Endothelial cell of umbilical vein (primary cell): ENCODE results near the gene TLN1. TPM values are rescaled to one million over a fixed set of nuclear protein-coding genes. Genes with fewer than 3 reads are reported as not detected.

ENCODE experiments used
- BruUV-seq: library from RNA; stranded (reverse); fragments of 400-500 nt; replicated peaks from 2 replicates; lab custom pipeline; 2021; lab: Mats Ljungman, UMichigan
- CTCF ChIA-PET: fragments of 300-600, 350-600 bp; sonication (Branson Sonifier 250); formaldehyde crosslinking; loops from one replicate; lab custom pipeline; 2021; ENCODE audit warnings: antibody characterized with exemption, inconsistent platforms; lab: Charles Lee
- POLR2A ChIA-PET: fragments of 300-600, 350-600 bp; sonication (Branson Sonifier 250); formaldehyde crosslinking; loops from one replicate; lab custom pipeline; 2021; ENCODE audit warnings: antibody characterized with exemption, inconsistent platforms; lab: Charles Lee
- DNase-seq: peaks from one replicate; pipeline ENCODE4 v3.0.0-alpha.2; 2011; ENCODE audit warnings: low read depth, low spot score
- FAIRE-seq: peaks from 2 replicates; lab custom pipeline; 2011; peaks lifted over from hg19 to GRCh38; lab: Jason Lieb, UNC
- H2AFZ ChIP-seq: 2 replicates; pipeline ENCODE4 v1.6.0; 2012; ENCODE audit warnings: low read depth, low read length, control low read depth, inconsistent platforms
- H3K27ac ChIP-seq: 2 replicates; pipeline ENCODE4 v1.5.1; 2011; ENCODE audit warnings: low read depth, mild to moderate bottlenecking, control low read depth, low read length, moderate library complexity; ENCODE audit not compliant: insufficient read depth
- H3K27me3 ChIP-seq, 2 experiments: 2 replicates each; pipeline versions ENCODE4 v1.6.0 to v1.6.1; 2011; ENCODE audit warnings: low read length in 2 of 2, mixed read lengths in 1 of 2; ENCODE audit not compliant: control insufficient read depth in 2 of 2, insufficient read depth in 2 of 2
- H3K36me3 ChIP-seq, 2 experiments: 2 replicates in 1 of 2; 3 replicates in 1 of 2; pipeline ENCODE4 v1.5.1; 2011; ENCODE audit warnings: low read length in 2 of 2, mild to moderate bottlenecking in 1 of 2, moderate library complexity in 1 of 2; ENCODE audit not compliant: control insufficient read depth in 2 of 2, insufficient read depth in 2 of 2; ENCODE audit errors: extremely low read depth in 1 of 2
- H3K4me1 ChIP-seq: 3 replicates; pipeline ENCODE4 v1.5.1; 2011; ENCODE audit warnings: mild to moderate bottlenecking, low read length; ENCODE audit not compliant: control insufficient read depth, insufficient read depth; ENCODE audit errors: extremely low read depth
- H3K4me2 ChIP-seq: 2 replicates; pipeline ENCODE4 v1.6.1; 2011; ENCODE audit warnings: low read length, control low read depth, mixed read lengths; ENCODE audit not compliant: insufficient read depth
- H3K4me3 ChIP-seq, 3 experiments: fragments of 200-600 bp in 1 of 3; sonication (generic), shearing (Covaris generic) in 1 of 3; replicated peaks in 1 of 3; 2 replicates each; pipeline ENCODE4 v1.5.1; 2011 to 2016; ENCODE audit warnings: control low read depth in 3 of 3, low read length in 3 of 3, mild to moderate bottlenecking in 2 of 3, inconsistent platforms in 1 of 3, low read depth in 1 of 3, moderate library complexity in 1 of 3; ENCODE audit not compliant: insufficient read depth in 1 of 3
- H3K79me2 ChIP-seq: 2 replicates; pipeline ENCODE4 v1.6.0; 2012; ENCODE audit warnings: low read length, inconsistent platforms; ENCODE audit not compliant: control insufficient read depth, insufficient read depth
- H3K9ac ChIP-seq: replicated peaks from 2 replicates; pipeline ENCODE3; 2011; ENCODE audit warnings: low read length, control low read depth; ENCODE audit not compliant: insufficient read depth; ENCODE audit errors: extremely low read depth
- H3K9me1 ChIP-seq: replicated peaks from 3 replicates; pipeline ENCODE4 v1.6.0; 2011; ENCODE audit warnings: mild to moderate bottlenecking, low read length; ENCODE audit not compliant: control insufficient read depth, insufficient read depth; ENCODE audit errors: extremely low read depth
- H3K9me3 ChIP-seq: replicated peaks from 2 replicates; pipeline ENCODE4 v1.5.1; 2012; ENCODE audit warnings: low read length, inconsistent platforms; ENCODE audit not compliant: control insufficient read depth, insufficient read depth
- H4K20me1 ChIP-seq: replicated peaks from 2 replicates; pipeline ENCODE3; 2011; ENCODE audit warnings: mild to moderate bottlenecking, low read length; ENCODE audit not compliant: control insufficient read depth, insufficient read depth; ENCODE audit errors: extremely low read depth
- CTCF ChIP-seq, 2 donors: IDR thresholded peaks; 1 replicate in 1 of 2; 2 replicates in 1 of 2; pipeline ENCODE4 v1.5.1; 2011; ENCODE audit warnings: low read length in 2 of 2, mild to moderate bottlenecking in 2 of 2, moderate library complexity in 2 of 2, control low read depth in 1 of 2, inconsistent platforms in 1 of 2, low read depth in 1 of 2; ENCODE audit not compliant: insufficient read depth in 1 of 2; ENCODE audit errors: extremely low read depth in 1 of 2
- POLR2AphosphoS5 ChIP-seq: IDR thresholded peaks from 2 replicates; pipeline ENCODE4 v1.6.1; 2012; ENCODE audit warnings: low read depth, mild to moderate bottlenecking, control low read depth, low read length, moderate library complexity; ENCODE audit not compliant: insufficient read depth
- dilution Hi-C: fragments of 300-500 bp; cut with MboI; formaldehyde crosslinking; loops from one replicate; pipeline ENCODE4 v1.15.0; 2019; ENCODE audit warnings: low sequenced_read_pairs; ENCODE audit not compliant: extremely low pct_ligation_motif_present
- intact Hi-C: fragments of 100-400 bp; cut with micrococcal nuclease; formaldehyde crosslinking; loops from one replicate; pipeline ENCODE4 v1.10.0; 2022
- polyA plus RNA-seq, 4 experiments: library from polyadenylated mRNA; depleted of rRNA in 3 of 4; stranded (reverse) in 3 of 4; unstranded in 1 of 4; fragments of >200 nt; gene quantifications; 2 replicates each; pipeline versions ENCODE4 v1.2.1 to v1.2.3, GENCODE V29; 2011 to 2012; ENCODE audit warnings: missing spikeins in 1 of 4
- total RNA-seq: library from RNA; stranded (reverse); gene quantifications from 2 replicates; pipeline ENCODE4 v1.2.3, GENCODE V29; 2021

TLN1 gene
- total and polyA plus RNA-seq, 2 donors (not counting 3 experiments of a cell fraction or from before 2014, with no cell fraction given), result 120 to 450 TPM

- intact Hi-C loops, result no loop called here
- FAIRE-seq, result no peak
- no TSS peak for BruUV-seq
Measured at GRCh38 chr9:35714579-35715252, 17.3 kb downstream of the TLN1 start.

More at GRCh38 chr9:35714579-35715252, 17.3 kb downstream of the TLN1 start:
- POLR2A ChIA-PET, result interaction anchor here (1.2 kb wide), 1 partner anchor 13 kb away, joined by 4 read pairs; no protein-coding TSS in a partner anchor
- CTCF ChIA-PET, result interaction anchor here (1.1 to 8.9 kb wide), 2 partner anchors 12 to 17 kb away, joined by 3 to 53 read pairs; no protein-coding TSS in a partner anchor
- no peaks in the 10 kb centered on the region for H3K9me1 ChIP-seq
- no peaks in the 10 kb centered on the region for H3K9me3 ChIP-seq
- H3K27ac ChIP-seq, result no peak overlapping the region
- no peaks in the 10 kb centered on the region for H3K4me1 ChIP-seq
- no peaks in the 10 kb centered on the region for H3K79me2 ChIP-seq
- no peak overlapping the region for H3K9ac ChIP-seq
- no peak overlapping the region for H3K4me2 ChIP-seq
- DNase-seq, result no peak
- no peaks in the 10 kb centered on the region for H4K20me1 ChIP-seq
- peaks cover 63 to 81% of the 10 kb centered on the region in 2 experiments for H3K36me3 ChIP-seq
- H3K4me3 ChIP-seq, result no peak overlapping the region
- H3K27me3 ChIP-seq, result no peaks in the 10 kb centered on the region
- H2AFZ ChIP-seq, result no peak overlapping the region
- dilution Hi-C loops, result no loop called here
- TF ChIP-seq CTCF (IDR thresholded peaks at IDR 0.05; ENCODE audit: extremely low read depth in 1 of 2, insufficient read depth in 1 of 2, low read depth in 1 of 2, low read length in 2 of 2) (no peak), POLR2AphosphoS5 (peak; percentile 23)
